Breast epithelium (tissue), 3 donors: Measurements from ENCODE around the gene CRYGD.

Experiments used
- CTCF ChIP-seq, 3 donors: fragments of 450-650 bp; IDR thresholded peaks; one replicate each; pipeline ENCODE4 v1.5.1; 2016 to 2017; ENCODE audit warnings: antibody characterized with exemption in 3 of 3, mild to moderate bottlenecking in 3 of 3, moderate library complexity in 3 of 3
- POLR2A ChIP-seq: fragments of 450-650 bp; IDR thresholded peaks from one replicate; pipeline ENCODE4 v1.6.1; 2016; ENCODE audit warnings: antibody characterized with exemption, mild to moderate bottlenecking, moderate library complexity
- POLR2AphosphoS5 ChIP-seq, 3 donors: sonication (generic); formaldehyde crosslinking; IDR thresholded peaks; one replicate each; pipeline ENCODE4 v1.6.1; 2017; ENCODE audit warnings: antibody characterized with exemption in 3 of 3

DNA sequence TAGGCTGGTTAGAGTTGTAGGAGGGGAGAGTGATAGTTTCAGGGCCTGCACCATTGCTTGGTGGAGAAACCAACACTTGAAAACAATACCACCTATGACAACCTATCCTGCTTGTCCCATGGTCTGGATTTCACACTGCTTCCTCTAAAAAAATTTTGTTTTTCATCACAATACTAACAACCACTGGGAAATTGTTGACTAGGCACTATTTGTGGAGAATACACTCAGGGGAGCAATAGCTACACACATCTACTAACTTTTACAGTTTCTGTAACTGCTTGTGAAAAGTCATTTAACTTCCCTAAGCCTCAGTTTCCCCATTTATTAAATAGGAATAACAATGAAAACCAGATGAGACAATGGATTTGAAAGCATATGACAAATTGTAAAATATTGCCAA is 25.8 kb upstream of the CRYGD start:
- TF ChIP-seq CTCF (IDR thresholded peaks at IDR 0.05) (no peak), POLR2A (no peak), POLR2AphosphoS5 (IDR thresholded peaks at IDR 0.05) (no peak)
